HG03442 (cell line): Measurements from ENCODE around the gene PPP2R2B.

ENCODE experiments used
- ATAC-seq: cut with Tn5 transposase; IDR thresholded peaks from one replicate; pipeline ENCODE4 v1.9.1; 2021; ENCODE audit warnings: mild to moderate bottlenecking, moderate library complexity; ENCODE audit not compliant: unreplicated experiment

The PPP2R2B gene

DNA sequence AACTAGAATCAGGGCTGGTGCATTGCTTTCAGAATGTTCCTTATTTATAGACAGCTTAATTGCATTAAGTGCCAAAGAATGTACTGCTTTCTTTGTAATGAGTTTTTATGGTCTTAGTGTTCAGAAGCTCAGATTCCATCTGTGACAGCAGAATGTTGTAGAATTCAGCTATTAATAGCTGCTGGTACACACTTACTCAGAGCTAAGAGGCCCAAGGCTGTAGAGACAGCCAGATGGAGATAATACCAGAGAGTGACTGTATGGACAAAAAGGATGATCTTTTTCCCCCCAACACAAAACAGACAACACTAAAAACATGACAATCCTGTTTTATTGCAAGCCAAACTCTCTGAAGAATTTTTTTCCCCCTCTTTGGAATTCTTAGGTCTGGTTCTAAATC is 50.2 kb downstream of the PPP2R2B start:
- no peak for ATAC-seq

DNA sequence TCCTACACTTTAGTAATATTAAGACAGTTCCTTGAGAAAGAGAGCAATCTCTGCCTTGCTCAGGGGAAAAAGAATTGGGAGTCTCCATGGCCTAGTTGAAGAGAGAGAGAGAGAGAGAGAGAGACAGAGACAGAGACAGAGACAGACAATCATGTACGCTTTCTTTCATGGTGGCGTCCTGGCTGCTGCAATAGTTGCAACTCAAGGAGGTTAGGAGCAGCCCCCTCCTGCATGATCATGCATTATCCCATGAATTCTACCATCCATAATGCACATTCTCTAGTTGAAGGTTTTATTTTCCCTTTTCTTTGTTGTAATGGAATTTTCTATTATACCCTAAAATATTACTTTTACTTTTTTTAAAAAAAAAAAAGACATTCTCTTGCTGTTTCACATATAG is 50.7 kb downstream of the PPP2R2B start:
- no peak for ATAC-seq

DNA sequence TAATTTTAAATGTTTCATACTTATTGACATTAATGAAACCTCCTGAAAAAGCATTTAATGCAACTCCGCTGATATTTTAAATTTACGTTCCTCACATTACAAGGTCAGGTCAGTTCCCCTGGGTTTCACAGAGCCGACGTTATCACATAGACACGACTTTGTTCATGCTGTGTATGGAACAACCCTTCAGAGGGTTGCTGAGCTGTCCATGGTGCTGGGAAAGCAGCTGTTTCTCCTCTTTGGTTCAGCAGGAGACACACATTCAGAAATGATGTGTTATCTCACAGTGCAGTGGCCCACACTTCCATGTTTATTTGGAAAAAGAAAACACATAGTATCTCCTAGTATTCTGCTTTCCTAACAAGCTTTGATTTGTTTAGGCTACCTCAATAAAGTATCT is 53.5 kb downstream of the PPP2R2B start:
- ATAC-seq, result no peak

DNA sequence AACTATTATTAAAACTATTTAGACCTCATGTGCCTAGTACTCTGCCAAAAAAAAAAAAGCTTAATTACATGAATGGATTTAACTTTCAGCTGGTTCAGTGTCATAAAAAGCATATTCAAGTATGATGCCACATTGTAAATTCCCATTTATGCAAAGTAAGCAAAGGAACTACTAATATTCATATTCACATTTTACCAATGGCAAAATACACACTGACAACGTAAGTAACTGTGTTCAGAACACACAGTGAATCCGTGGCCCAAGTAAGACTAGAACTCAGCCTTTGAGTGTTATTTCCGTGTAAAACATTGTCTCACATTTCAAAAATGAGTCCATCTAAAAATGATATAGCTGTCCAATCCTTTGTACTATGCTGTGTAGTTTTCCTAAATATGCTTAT is 56.8 kb downstream of the PPP2R2B start:
- no peak for ATAC-seq

DNA sequence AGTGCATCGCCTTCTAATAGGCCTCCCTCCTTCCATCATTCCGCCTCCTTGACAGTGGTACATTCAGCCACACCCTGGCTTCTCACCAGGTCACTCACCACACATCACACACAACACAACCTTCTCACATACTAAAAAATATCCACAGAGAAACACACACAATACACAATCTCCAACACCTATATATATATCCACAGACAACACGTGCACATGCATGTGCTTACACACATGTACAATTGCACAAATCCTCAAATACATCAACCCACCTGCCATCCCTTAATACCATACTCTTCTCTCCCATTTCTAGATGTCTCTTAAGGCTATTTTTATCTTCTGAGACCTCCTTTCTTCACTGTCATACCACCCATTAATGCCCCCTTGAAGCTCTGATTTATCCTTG is 57.6 kb downstream of the PPP2R2B start:
- ATAC-seq, result no peak

DNA sequence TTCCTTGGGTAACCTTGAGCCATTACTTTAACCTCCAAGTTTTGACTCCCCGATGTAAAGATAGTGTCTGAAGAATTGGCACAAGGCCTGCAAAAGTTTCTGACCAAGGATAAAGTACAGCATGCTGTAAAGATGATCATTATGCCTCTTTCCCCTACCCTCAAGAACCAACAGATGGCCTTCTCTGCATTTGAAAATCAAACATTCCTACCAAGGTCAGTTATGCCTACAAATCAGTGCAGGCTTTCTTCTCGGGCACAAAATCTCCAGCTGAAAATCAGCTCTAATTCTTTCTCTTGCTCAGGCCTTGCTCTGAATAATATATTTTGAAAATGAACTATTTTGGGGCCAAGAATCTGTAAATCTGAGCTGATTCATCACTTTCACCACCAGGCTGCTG is 59.7 kb downstream of the PPP2R2B start:
- ATAC-seq, result no peak

DNA sequence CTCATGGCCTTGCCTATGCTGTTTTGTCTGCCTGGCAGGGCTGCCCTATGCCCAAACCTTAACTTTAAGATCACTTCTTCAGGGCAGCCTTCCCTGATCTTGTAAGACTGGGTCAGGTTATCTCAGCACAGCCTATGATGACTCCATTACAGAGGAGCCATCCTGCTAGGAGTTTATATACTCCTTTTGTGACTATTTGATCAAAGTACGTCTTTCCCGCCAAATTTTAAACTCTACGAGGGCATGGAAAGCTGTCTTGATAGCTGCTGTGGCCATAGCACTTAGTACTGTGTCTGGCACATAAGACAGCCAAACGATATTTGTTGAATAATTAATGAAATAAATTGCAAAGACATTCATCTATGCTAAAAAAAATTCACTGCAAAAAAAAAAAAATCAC is 60.6 kb downstream of the PPP2R2B start:
- ATAC-seq, result no peak

DNA sequence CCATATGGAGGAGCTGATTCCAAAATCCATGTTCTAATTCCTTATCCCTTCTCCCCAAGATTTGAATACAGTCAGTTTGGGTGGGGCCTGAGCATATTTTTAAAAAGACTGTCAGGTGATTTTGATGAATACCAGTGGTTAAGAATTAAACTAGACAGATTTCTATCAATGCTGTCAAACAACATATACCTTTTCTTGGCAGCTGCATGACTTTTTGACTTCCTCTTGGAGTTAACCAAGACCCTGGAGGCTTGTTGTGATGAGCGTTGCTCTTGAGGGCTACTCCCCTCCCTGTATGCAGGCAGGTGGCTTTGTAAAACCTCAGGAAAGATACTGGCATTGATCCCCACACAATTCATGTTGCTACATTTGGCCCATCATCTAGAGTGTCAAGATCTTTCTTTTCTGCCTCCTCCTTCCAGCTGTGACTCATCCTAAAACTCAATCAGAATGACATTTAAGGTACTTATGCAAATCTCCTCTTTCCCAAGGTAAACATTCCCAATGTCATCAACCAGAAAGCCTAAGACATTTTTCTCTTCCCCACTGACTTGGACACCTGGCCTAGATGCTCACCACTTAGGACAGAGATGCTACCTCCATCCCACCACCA is 61.7 kb downstream of the PPP2R2B start:
- ATAC-seq, result no peak

DNA sequence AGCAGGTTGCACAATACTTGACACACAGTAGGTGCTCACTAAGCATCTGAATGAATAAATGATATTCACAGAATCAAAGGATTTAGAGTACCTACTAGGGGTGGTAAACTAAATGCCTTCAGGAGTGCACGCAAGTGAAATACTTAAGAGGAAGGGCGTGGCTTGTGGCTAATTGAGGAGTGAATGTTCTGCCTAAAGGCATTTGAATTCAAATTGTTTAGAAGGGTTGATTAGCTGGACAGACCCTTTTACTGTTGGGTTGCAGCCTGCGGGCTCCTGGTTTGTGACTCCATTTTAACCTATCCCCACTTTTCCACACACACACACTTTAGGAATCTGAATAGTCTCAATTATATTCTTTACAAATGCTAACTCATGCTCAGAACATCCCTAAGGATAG is 63.1 kb downstream of the PPP2R2B start:
- ATAC-seq, result no peak

DNA sequence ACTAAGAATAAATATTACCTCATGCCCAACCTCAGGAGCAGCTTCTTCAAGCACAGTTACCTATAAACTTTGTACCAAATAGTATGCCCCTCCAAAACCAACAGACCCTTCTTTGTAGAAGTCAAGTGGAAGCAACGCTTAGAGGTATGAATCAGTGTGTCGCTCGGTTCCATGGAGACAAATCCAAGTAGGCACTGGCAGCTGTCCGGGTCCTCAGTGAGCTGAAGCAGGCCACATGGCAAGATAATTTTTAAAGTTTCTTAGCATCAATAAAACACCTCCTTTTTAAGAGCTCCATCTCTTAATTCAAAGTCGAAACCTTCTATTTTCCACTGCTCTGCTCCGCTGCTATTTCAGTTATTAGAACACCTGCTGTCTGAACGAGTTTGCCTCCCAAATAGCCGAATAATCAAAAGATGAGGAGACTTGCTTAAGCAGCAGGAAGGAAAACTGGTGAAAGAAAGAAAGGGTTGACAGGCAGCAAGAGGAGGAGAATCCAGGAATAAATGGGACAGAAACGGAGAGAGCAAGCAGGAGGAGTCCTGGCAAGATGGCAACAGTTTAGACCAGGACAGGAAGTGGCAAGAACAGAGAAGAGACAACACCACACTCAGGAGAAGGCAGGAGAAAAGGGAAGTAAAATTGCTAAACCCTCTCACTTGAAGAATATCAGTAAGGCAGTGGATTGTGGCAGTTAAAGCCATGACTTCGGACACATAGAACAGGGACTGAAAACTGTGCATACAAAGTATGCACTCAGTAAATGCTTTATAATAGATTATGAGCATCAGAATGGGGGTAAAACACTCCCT is 65.0 kb downstream of the PPP2R2B start:
- no peak for ATAC-seq

DNA sequence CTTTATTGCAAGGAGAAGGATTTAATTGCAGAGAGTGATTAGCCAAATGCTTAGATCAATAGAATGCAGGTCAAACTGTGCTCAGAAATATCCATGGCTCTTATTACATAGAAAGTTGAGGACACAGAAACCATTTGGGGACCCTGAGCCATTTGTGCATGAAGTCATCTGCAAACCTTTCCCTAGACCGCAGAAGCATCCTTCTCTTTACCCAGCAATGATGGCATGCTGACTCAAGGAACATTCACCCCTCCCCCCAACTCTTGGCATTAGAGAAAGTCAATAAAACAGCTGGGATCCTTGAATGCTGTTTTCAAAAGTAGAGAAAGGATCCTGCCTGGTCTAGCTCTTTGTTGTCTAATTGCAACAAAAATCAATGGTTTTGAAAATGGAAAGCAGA is 73.5 kb downstream of the PPP2R2B start:
- no peak for ATAC-seq

DNA sequence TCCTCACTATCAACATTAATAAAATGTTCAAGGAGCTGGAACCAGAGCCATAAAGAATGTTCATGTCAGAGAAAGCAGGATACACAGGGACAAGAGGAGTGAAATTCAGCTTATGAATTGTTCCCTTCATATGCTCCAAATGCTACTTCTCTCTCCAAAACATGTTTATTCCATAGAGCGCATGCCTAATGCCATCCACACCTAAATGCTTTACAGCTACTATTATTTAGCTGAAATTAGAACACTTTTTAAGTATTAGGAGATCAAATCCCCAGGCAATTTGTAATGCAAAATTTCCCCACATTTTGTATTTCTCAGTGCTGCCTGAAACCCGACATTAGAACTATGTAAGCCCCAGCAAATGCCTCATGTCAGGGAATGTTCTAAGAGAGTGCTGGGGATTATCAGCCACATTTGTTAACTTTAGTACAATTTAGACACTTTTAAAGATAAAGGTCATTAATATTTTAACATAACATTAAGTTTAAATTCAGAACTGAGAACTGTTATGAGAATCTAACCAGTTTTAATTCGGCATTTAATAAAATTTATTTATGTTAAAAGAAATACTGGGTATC is 75.5 kb downstream of the PPP2R2B start:
- no peak for ATAC-seq

DNA sequence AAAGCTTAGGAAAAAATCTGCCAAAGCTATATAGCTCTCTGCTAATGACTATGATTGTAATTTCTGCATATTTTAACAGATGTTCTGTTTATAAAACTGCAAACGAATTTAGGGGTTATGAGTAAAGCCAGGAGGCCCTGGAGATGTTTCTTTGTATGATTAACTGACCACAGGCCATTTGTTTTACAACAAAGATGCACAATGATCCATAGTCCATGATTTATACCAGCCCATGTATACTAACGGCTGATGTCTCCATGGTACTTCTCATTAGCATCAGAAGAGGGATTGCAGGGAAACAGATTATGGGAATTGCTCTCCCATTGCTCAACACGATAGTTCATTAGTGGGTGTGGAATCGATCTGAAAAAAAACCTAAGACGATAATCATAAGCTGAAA is 78.9 kb downstream of the PPP2R2B start:
- no peak for ATAC-seq

DNA sequence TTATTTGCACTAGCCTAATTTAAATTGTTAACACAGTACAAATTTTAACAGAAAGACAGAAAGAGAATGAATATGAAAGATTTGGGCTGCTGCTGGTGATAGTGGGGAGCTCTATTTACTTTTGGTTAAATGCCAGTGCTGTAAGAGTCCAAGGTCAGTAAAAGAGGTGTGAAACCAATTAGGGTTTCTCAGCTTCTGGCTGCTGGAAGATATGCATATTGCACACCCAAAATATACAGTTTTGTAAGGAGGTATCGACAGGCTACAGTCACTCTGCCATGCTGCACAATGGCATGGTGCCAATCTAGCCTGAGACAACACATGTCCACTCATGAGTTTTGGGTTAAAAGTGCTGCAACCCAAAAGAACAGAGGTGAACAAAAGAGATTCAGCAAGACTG is 79.3 kb downstream of the PPP2R2B start:
- ATAC-seq, result no peak

DNA sequence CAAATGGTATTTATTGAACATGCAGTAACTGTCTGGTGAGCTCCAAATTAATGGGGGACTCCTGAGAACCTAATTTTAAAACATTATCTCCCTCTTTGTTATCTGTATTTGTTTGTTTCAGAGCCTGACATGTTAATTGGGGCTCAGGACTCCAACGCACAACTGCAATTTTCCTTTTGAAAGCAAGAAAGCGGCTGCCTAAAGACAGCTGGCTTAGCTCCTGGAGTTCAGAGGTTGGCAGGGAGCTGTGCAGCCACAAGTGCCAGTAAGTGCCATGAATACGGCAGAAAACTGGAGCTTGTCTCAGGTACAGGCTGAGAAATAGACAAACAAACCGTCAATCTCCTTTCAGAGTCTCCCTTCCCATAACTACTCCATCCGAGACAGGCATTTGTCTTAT is 80.9 kb downstream of the PPP2R2B start:
- ATAC-seq, result no peak

DNA sequence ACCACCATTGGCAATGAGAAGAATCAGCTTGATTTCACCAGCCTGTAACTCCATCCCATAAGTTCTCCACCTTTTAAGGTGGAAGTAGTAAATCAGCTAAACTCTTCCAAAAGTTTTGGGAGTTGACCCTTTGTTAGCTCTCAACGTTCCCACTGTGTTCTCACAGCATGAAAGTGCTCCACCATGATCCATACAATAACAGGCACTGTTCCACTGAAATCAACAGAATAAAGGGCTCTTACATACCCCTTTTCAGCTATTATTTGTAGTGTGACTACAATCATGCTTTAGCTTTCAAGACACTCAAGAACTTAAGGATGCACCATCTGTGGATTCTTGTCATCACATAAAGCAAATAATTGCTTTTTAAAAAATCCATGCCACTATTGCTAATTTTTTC is 81.6 kb downstream of the PPP2R2B start:
- no peak for ATAC-seq

DNA sequence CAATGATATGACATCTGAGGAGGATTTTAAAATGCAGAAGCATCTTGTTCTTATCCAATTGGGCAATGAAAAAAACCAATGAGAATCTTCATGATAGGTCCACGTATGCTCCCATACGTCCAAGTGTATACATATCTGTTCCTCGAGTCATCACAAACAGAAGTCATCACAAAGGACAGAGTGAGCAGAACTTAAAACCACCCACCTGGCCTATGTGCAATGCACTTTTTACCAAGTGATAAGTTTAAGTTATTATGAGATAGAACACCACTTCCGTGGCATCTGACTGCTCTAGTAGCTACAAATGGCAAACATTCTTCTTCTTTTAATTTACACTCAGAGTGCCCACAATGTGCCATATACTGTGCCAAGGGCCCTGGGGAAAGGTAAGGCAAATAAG is 82.4 kb downstream of the PPP2R2B start:
- ATAC-seq, result no peak

DNA sequence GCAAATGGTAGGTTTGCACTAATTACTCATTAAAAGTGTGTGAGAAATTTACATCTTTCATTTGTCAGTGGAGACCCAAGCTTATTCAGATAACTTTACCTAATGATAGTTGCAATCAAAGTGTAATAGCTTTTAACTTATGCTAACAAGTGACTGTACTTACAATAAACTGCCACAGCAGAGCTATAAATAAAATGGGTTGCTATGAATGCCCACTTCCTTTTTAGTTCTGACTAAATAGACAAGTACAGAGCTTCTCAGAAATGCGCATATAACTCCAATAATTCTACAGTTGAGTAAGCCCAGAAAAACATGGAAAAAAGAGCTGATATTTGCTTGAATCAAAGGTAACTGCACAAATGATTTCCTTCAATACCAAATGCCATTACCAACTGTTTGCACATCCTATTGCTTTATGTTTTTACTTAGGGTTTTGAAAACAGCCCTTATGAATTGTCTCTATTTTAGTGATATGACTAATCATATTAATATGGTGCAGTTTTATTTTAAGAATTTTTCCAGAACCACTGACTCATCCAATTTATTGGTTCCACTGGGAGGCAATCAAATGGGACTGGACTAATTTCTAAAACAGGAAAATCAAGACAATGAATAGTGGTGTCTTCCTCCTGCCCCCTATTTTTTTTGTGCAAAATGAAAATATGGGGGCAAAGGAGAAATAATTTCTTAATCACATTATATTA is 84.1 kb downstream of the PPP2R2B start:
- no peak for ATAC-seq

DNA sequence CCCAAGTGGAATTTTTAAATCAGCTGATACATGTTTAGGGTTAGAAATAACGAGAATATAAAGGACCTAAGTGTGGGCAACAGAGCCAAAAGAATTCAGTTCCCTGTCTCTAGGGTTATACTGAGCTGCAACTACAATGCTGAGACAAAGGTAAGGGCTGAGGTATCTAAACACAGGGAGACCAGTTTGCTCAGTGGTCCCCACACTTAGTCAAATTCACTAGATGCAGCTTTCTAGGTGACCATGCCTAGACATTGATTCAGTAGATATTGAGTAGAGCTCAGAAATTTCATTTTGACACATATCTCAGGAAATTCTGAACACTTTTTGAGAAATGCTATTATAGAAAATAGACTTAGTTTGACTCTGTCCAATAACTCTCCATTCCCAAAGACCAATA is 84.8 kb downstream of the PPP2R2B start:
- no peak for ATAC-seq

DNA sequence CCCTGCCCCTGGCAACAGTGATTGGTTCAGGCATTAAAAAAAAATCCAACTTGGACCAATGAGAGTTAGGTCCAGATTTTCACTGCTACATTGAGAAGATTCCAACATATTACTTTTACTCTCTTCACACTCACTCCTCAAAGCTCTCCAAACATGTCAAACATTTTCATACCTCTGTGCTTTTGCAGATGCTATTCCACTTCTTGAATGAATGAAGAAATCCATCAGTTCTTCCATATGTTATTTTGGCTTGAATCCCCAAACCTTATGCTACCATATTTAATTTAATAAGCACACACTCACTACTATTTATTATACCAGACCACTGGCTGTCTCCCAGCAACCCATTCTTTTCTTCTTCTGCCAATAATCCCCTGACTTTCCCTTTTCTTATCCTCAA is 87.1 kb downstream of the PPP2R2B start:
- ATAC-seq, result no peak

DNA sequence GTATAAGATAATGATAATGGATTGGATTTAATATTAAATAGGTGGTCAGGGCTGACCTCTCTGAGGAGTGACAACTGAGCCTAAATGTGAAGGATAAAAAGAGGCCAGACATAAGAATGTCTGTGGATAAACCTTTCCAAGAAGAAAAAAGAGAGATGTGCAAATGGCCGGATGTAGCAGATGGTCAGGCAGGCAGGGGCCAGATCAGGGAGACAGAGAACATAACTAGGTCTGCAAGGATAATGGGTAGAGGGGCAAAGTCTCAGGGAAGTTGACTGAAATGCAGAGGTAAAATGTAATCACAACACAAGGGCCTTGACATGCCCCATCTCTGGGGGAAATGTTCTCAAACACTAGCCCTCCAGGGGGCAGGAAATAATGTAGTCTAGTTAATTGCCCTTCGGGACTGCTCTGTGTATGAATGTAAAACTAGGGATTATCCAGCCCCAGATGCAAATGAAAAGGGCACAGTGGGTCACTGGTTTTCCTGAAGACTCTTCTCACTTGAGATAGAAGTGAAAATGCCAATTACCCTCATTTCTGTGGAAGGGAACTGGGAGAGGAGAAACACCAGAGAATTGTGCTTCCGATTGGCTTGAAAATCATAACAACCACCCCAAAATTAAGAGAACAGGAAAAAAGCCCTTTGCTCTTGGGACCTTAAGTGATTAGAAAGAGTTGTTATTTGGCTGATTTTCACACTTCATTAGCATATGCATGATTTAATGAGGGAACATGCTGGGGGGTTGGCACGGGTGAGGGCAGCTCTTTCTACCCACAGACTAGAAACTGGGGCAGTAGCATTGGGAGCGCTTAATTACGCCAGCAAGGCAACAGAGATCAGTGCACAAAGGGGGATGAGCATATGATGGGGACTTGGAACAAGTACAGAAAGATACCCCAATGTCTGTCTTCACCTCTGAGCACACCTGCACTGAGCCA is 88.6 kb downstream of the PPP2R2B start:
- ATAC-seq, result no peak
